ENCODE results near the gene ANKRD29. TPM values are rescaled to one million over a fixed set of nuclear protein-coding genes. Genes with fewer than 3 reads are reported as not detected.

ANKRD29 gene
- total and polyA plus RNA-seq, 7 experiments from 2014 or later, result 0.11 to 0.58 (median 0.18) TPM; not detected in 2

DNA sequence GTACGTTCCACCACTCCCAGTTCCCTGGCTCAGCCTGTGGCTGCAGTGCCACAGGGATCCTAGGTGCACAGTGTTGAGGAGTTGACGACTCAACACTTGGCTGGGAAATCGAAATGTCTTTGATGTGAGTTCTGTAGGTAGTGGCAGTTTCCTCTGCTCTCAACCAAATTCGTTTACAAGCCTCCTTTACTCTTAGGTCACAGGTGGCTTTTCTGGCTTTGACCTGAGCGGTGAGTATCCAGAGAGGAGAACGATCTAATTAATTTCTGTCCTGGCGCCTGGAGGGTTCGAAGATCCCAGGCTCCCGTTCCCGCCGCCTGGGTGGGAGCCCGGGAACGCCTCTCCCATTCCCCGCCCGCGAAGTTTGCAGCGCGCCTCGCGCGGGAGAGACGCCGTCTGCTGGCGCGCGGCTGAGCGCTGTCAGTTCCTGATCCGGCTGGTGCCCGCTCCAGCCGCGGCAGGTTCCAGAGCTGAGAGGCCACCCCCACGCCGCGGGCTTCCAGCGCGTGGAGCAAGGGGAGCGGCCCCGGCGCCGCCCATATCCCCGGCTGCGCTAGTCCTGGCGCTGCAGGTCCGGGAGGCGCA, 26.4 kb upstream of the ANKRD29 start, which contains the start of gene LAMA3:
TSS of gene LAMA3 (plus strand) at position 423 of the 585 bp plus-strand sequence. CDS start 231 bp downstream, outside the sequence.
- Mint-ChIP-seq H3K9me3 (peaks cover 0 to 2% (median 0%) of the 10 kb centered on the region in 11 donors), H3K27ac (peak within 1 kb of the TSS in 1 of 9 donors; percentile 28), H3K27me3 (peaks cover 40 to 68% (median 47%) of the 10 kb centered on the region in 5 donors), H3K4me3 (peak within 1 kb of the TSS; percentile 69 to 87 (median 80)), H3K4me1 (peaks cover 5 to 14% (median 8%) of the 10 kb centered on the region in 7 donors), H3K36me3 (no peaks in the 10 kb centered on the region)
- H3K4me1 ChIP-seq (ENCODE audit: control insufficient read depth in 2 of 2, insufficient read depth in 2 of 2, low read length in 2 of 2), result peaks cover 9 to 18% of the 10 kb centered on the region in 2 donors
- POLR2A ChIA-PET, result interaction anchor here (0.6 kb wide), 1 partner anchor 50 kb away, joined by 4 read pairs; no protein-coding TSS in a partner anchor
- H3K9me3 ChIP-seq (ENCODE audit: control insufficient read depth in 2 of 3, low read length in 3 of 3), result no peaks in the 10 kb centered on the region
- intact Hi-C loops (cut with micrococcal nuclease), result loop anchor here (1.0 to 5.0 kb wide), 2 partner anchors 67 kb away; no protein-coding TSS in a partner anchor
- peaks cover 10 to 11% of the 10 kb centered on the region in 2 donors for H3K27me3 ChIP-seq (ENCODE audit: control insufficient read depth in 2 of 2, insufficient read depth in 2 of 2, low read length in 2 of 2)
- no peaks in the 10 kb centered on the region for H3K36me3 ChIP-seq (ENCODE audit: control insufficient read depth in 2 of 3, insufficient read depth in 3 of 3, low read length in 3 of 3)
- H3K27ac ChIP-seq (ENCODE audit: low read depth, low read length), result no peak within 1 kb of the TSS
- ATAC-seq, result peak; percentile 80
- CTCF ChIA-PET, result no interaction called here
- peak within 1 kb of the TSS; percentile 45 for H3K4me3 ChIP-seq (ENCODE audit: low read length)
- DNase-seq, result peak in 8 of 9 donors; percentile 11 to 50 (median 39)

GRCh38 chr18:23688528-23688927, 25.8 kb upstream of the ANKRD29 start:
- H3K27me3 ChIP-seq (ENCODE audit: control insufficient read depth in 2 of 2, insufficient read depth in 2 of 2, low read length in 2 of 2), result peaks cover 10 to 11% of the 10 kb centered on the region in 2 donors
- intact Hi-C loops (cut with micrococcal nuclease), result loop anchor here in 1 of 2 donors (5.0 kb wide), 1 partner anchor 66 kb away; no protein-coding TSS in a partner anchor
- CTCF ChIA-PET, result interaction anchor here (0.9 to 1.2 kb wide), 2 partner anchors 15 to 17 kb away, joined by 3 read pairs; no protein-coding TSS in a partner anchor

GRCh38 chr18:23684515-23685197, 21.9 kb upstream of the ANKRD29 start:
- Mint-ChIP-seq H3K4me1 (peaks cover 3 to 9% (median 6%) of the 10 kb centered on the region in 7 donors), H3K36me3 (peaks cover 0 to 4% (median 0%) of the 10 kb centered on the region in 5 donors), H3K27me3 (peaks cover 39 to 71% (median 62%) of the 10 kb centered on the region in 5 donors), H3K27ac (no peak overlapping the region), H3K4me3 (no peak overlapping the region), H3K9me3 (peaks cover 0 to 2% (median 0%) of the 10 kb centered on the region in 11 donors)
- intact Hi-C loops (cut with micrococcal nuclease), result loop anchor here in 1 of 2 donors (5.0 kb wide), 1 partner anchor 62 kb away; no protein-coding TSS in a partner anchor
- POLR2A ChIA-PET, result no interaction called here
- Histone ChIP-seq H3K27me3 (ENCODE audit: control insufficient read depth in 2 of 2, insufficient read depth in 2 of 2, low read length in 2 of 2) (peaks cover 10 to 11% of the 10 kb centered on the region in 2 donors), H3K36me3 (ENCODE audit: control insufficient read depth in 2 of 3, insufficient read depth in 3 of 3, low read length in 3 of 3) (no peaks in the 10 kb centered on the region), H3K27ac (ENCODE audit: low read depth, low read length) (no peak overlapping the region), H3K4me3 (ENCODE audit: low read length) (no peak overlapping the region), H3K9me3 (ENCODE audit: control insufficient read depth in 2 of 3, low read length in 3 of 3) (no peaks in the 10 kb centered on the region), H3K4me1 (ENCODE audit: control insufficient read depth in 2 of 2, insufficient read depth in 2 of 2, low read length in 2 of 2) (peaks cover 9 to 11% of the 10 kb centered on the region in 2 donors)
- ATAC-seq, result no peak
- no peak for DNase-seq
- CTCF ChIA-PET, result interaction anchor here (0.7 kb wide), 1 partner anchor 356 kb away, joined by 4 read pairs; no protein-coding TSS in a partner anchor

More at GRCh38 chr18:23688528-23688927, 25.8 kb upstream of the ANKRD29 start:
- H3K36me3 ChIP-seq (ENCODE audit: control insufficient read depth in 2 of 3, insufficient read depth in 3 of 3, low read length in 3 of 3), result no peaks in the 10 kb centered on the region
- no peak overlapping the region for H3K27ac ChIP-seq (ENCODE audit: low read depth, low read length)
- no peak for DNase-seq
- POLR2A ChIA-PET, result no interaction called here
- Mint-ChIP-seq H3K36me3 (no peaks in the 10 kb centered on the region), H3K4me1 (peaks cover 5 to 14% (median 8%) of the 10 kb centered on the region in 7 donors), H3K27me3 (peaks cover 44 to 69% (median 51%) of the 10 kb centered on the region in 5 donors), H3K27ac (peak overlapping the region in 1 of 9 donors; percentile 28), H3K9me3 (peaks cover 0 to 2% (median 0%) of the 10 kb centered on the region in 11 donors), H3K4me3 (peak overlapping the region in 9 of 10 donors; percentile 70 to 87 (median 81))
- peaks cover 9 to 18% of the 10 kb centered on the region in 2 donors for H3K4me1 ChIP-seq (ENCODE audit: control insufficient read depth in 2 of 2, insufficient read depth in 2 of 2, low read length in 2 of 2)
- no peak for ATAC-seq
- no peaks in the 10 kb centered on the region for H3K9me3 ChIP-seq (ENCODE audit: control insufficient read depth in 2 of 3, low read length in 3 of 3)
- H3K4me3 ChIP-seq (ENCODE audit: low read length), result no peak overlapping the region

DNA sequence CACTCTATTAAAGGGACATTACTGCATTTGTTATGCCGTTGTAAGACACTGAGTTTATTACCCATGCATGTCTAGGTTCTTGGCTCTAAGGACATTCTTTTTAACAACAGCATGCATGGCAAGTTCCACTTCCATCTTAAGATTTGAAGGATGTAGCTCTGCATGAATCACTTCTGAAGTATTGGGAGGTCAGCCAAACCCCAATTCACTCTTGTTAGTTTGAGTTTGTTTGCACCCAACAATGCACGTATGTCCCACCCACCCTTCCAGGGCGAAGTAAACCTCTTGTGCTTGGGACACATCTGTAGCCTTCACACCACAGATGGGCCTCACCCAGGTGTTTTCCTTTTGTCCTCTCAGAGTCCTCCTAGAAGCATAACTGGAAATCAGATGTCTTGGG, 21.0 kb upstream of the ANKRD29 start:
- DNase-seq, result no peak
- H3K4me1 ChIP-seq (ENCODE audit: control insufficient read depth in 2 of 2, insufficient read depth in 2 of 2, low read length in 2 of 2), result peaks cover 3 to 5% of the 10 kb centered on the region in 2 donors
- H3K27me3 ChIP-seq (ENCODE audit: control insufficient read depth in 2 of 2, insufficient read depth in 2 of 2, low read length in 2 of 2), result peaks cover 7 to 11% of the 10 kb centered on the region in 2 donors
- CTCF ChIA-PET, result no interaction called here
- no peaks in the 10 kb centered on the region for H3K9me3 ChIP-seq (ENCODE audit: control insufficient read depth in 2 of 3, low read length in 3 of 3)
- Mint-ChIP-seq H3K27ac (no peak overlapping the region), H3K9me3 (peaks cover 0 to 2% (median 0%) of the 10 kb centered on the region in 11 donors), H3K36me3 (peaks cover 0 to 4% (median 0%) of the 10 kb centered on the region in 5 donors), H3K4me1 (peaks cover under 1 to 4% (median 1%) of the 10 kb centered on the region in 7 donors), H3K27me3 (peaks cover 43 to 72% (median 66%) of the 10 kb centered on the region in 5 donors), H3K4me3 (no peak overlapping the region)
- intact Hi-C loops (cut with micrococcal nuclease), result no loop called here
- H3K36me3 ChIP-seq (ENCODE audit: control insufficient read depth in 2 of 3, insufficient read depth in 3 of 3, low read length in 3 of 3), result no peaks in the 10 kb centered on the region
- ATAC-seq, result no peak
- no peak overlapping the region for H3K4me3 ChIP-seq (ENCODE audit: low read length)
- no peak overlapping the region for H3K27ac ChIP-seq (ENCODE audit: low read depth, low read length)
- POLR2A ChIA-PET, result no interaction called here

DNA sequence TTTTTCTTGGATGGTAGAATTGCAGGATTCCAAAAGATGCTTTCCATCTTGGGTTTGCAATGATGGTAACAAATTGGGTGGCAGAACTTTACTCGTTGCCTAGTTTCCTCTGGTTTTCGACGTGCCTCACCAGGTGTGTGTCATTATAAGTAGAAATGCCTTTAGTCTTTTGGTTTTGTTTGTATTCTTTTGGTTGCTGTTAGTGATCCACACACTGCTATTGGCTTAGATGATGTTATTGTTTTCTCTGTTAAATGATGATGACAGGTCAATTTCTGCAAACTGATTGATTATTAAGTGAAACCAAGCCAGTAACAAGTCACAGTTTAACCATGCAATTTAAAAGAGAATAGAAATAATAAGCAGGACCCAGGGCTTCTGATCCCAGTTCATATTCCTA, 20.4 kb upstream of the ANKRD29 start:
- CTCF ChIA-PET, result no interaction called here
- H3K27me3 ChIP-seq (ENCODE audit: control insufficient read depth in 2 of 2, insufficient read depth in 2 of 2, low read length in 2 of 2), result peaks cover 3 to 11% of the 10 kb centered on the region in 2 donors
- intact Hi-C loops (cut with micrococcal nuclease), result no loop called here
- Mint-ChIP-seq H3K9me3 (peaks cover 0 to 2% (median 0%) of the 10 kb centered on the region in 11 donors), H3K27ac (no peak overlapping the region), H3K27me3 (peaks cover 38 to 70% (median 64%) of the 10 kb centered on the region in 5 donors), H3K4me1 (peaks cover 0 to 3% (median 0%) of the 10 kb centered on the region in 7 donors), H3K4me3 (no peak overlapping the region), H3K36me3 (peaks cover 0 to 4% (median 0%) of the 10 kb centered on the region in 5 donors)
- no peaks in the 10 kb centered on the region for H3K4me1 ChIP-seq (ENCODE audit: control insufficient read depth in 2 of 2, insufficient read depth in 2 of 2, low read length in 2 of 2)
- POLR2A ChIA-PET, result no interaction called here
- no peaks in the 10 kb centered on the region for H3K36me3 ChIP-seq (ENCODE audit: control insufficient read depth in 2 of 3, insufficient read depth in 3 of 3, low read length in 3 of 3)
- ATAC-seq (no peak), DNase-seq (no peak)
- no peak overlapping the region for H3K4me3 ChIP-seq (ENCODE audit: low read length)
- H3K9me3 ChIP-seq (ENCODE audit: control insufficient read depth in 2 of 3, low read length in 3 of 3), result no peaks in the 10 kb centered on the region
- no peak overlapping the region for H3K27ac ChIP-seq (ENCODE audit: low read depth, low read length)

- no peak overlapping the region for H3K27ac ChIP-seq (ENCODE audit: low read depth, low read length)
- peaks cover 31 to 66% (median 58%) of the 10 kb centered on the region in 5 donors for H3K27me3 Mint-ChIP-seq
- DNase-seq, result no peak
- no peak overlapping the region for H3K27ac Mint-ChIP-seq
- H3K9me3 Mint-ChIP-seq, result peaks cover 0 to 2% (median 0%) of the 10 kb centered on the region in 11 donors
- no peak for ATAC-seq
- no peak overlapping the region for H3K4me3 ChIP-seq (ENCODE audit: low read length)
- H3K36me3 Mint-ChIP-seq, result peaks cover 0 to 4% (median 0%) of the 10 kb centered on the region in 5 donors
- no peaks in the 10 kb centered on the region for H3K9me3 ChIP-seq (ENCODE audit: control insufficient read depth in 2 of 3, low read length in 3 of 3)
- POLR2A ChIA-PET, result interaction anchor here (0.8 kb wide), 1 partner anchor 8 kb away, joined by 3 read pairs; no protein-coding TSS in a partner anchor
- no peaks in the 10 kb centered on the region for H3K4me1 ChIP-seq (ENCODE audit: control insufficient read depth in 2 of 2, insufficient read depth in 2 of 2, low read length in 2 of 2)
- peaks cover 0 to 3% (median 0%) of the 10 kb centered on the region in 7 donors for H3K4me1 Mint-ChIP-seq
- CTCF ChIA-PET, result no interaction called here
- intact Hi-C loops (cut with micrococcal nuclease), result no loop called here
- H3K36me3 ChIP-seq (ENCODE audit: control insufficient read depth in 2 of 3, insufficient read depth in 3 of 3, low read length in 3 of 3), result no peaks in the 10 kb centered on the region
- peaks cover 0 to 5% of the 10 kb centered on the region in 2 donors for H3K27me3 ChIP-seq (ENCODE audit: control insufficient read depth in 2 of 2, insufficient read depth in 2 of 2, low read length in 2 of 2)
- H3K4me3 Mint-ChIP-seq, result no peak overlapping the region
Measured at GRCh38 chr18:23682472-23682871, 19.8 kb upstream of the ANKRD29 start.

All from naive thymus-derived CD4-positive, alpha-beta T cell (primary cell).